NCI-H526 (cell line): Measurements from ENCODE around the gene SIT1.
A peak's percentile ranks its signal among the peaks of the same experiment; 100 is the strongest.

Experiments used
- DNase-seq, 2 experiments: peaks; one replicate each; lab custom pipeline; 2025; lab: John Stamatoyannopoulos, UW

Gene SIT1, protein sequence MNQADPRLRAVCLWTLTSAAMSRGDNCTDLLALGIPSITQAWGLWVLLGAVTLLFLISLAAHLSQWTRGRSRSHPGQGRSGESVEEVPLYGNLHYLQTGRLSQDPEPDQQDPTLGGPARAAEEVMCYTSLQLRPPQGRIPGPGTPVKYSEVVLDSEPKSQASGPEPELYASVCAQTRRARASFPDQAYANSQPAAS

DNA sequence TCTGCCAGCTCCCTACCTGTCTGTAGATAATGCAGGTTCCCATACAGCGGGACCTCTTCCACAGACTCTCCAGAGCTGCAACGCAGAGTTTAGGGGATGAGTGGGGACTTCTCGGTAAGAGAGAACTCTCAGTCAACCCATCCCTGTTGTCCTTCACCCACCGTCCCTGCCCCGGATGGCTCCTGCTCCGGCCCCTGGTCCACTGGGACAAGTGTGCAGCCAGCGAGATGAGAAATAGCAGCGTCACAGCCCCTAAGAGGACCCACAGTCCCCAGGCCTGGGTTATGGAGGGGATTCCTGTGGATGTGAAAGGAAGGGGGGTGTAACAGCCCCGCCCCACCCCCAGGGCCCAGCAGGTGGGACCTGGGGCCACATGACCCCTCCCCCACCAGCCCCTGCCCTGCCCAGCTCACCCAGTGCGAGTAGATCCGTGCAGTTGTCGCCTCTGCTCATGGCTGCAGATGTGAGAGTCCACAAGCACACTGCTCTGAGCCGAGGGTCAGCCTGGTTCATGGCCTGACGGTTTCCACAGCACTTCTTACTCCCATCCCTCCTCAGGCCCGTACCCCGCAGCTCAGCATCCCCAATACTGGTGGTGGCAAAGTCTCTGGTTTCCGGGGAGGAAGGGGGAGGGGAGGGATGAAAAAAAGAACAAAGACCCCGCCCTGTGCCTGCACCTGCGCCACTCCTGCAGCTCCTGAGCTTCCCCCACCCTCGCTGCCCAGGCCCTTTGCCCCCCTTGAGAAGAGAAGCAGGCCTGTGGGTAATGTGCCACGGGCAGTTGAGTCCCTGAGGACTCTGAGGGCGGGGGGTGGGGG, at the start of gene SIT1:
SIT1 (minus strand) TSS at position 591 of the 818 bp plus-strand sequence; CDS start at position 513, 78 bp downstream.
- no peak for DNase-seq

DNA sequence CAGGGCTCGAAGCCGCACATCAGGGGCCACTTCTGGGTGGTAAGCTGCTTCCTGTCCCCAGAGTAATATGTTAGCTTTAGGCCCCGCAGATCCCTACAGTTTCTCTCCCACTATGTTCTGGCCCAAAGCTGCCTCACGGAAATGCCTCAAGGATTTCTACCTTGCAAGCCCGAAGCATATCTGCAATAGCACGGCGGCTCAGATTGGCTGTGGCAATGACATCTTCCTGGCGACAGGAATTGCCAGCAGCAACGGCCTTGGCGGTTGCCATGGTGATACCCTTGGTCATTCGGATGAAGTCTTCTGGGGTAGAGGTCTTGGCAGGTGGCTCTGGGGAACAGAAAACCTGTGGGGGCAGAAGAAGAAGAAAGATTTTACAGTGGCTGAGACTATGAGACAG, 49.3 kb upstream of the SIT1 start:
- DNase-seq, result no peak

DNA sequence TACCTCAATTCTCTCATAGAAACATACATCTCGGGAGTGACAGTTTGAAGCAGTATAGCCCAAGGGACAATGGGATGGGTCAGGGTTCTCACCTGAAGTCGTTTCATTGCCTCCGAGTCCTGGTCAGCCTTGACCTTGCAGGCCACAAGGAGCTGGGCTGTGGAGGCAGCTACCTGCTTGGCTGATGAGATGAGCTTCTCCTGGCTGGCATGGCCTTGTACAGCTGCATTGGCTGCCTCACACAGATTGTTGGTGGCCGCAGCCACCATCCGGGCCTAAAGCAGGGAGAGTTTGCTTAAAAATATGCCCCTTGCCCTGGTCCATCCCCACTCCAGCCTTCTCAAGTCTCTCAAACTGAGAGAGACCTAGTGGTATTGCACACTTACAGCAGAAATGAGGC, 47.5 kb upstream of the SIT1 start:
- DNase-seq, result no peak

DNA sequence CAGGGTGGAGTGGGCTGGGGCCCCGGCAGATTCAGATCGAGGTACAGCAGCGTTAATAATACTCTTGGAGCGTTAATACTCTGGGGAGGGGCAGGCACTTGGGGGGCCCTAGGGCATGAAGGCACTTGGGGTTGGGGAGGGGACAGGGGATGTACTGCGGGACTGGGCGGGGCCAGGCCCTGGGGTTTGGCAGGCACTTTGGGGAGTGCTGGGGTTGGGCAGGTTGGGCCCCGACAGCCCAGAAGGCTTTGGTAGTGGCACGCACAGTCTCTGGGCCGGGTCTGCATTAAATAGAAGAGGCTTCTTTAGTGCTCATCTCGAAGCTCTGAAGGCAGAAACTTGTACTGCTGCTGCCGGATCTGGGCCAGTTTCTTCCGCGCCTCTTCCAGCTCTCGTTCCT, 46.8 kb upstream of the SIT1 start:
- no peak for DNase-seq

DNA sequence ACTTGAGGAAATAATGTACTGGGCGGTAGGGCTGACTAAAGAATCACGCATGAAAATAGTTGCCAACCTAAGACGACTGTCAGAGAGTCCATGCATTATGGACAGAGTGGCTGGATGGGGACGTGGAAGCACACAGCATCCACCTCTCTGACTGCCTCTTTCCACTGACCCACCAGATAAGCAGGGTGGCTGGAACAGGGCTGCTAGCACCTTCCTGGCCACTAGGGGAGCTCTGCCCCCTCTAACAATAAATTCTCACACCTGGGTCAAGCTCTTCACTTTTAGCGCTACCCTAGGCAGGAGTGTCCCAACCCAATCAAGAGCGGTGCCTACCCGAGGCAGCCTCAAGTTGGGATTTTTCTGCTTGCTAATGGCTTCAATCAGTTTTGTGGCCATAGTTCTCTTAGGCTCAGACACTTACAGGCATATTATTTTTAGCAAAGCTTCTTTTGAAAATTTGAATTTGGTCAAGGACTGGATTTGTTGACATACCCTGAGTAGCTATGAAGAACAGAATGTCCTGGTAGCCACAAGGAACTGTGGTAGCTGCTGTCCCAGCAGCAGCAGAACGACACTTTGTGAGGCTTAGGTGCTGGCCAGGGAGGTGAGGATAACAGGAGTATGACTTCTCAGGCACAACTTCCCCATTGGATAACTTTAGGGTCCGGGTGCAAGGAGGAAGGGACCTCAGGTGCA, 45.9 kb upstream of the SIT1 start:
- DNase-seq, result peak in 1 of 2 experiments; percentile 65

DNA sequence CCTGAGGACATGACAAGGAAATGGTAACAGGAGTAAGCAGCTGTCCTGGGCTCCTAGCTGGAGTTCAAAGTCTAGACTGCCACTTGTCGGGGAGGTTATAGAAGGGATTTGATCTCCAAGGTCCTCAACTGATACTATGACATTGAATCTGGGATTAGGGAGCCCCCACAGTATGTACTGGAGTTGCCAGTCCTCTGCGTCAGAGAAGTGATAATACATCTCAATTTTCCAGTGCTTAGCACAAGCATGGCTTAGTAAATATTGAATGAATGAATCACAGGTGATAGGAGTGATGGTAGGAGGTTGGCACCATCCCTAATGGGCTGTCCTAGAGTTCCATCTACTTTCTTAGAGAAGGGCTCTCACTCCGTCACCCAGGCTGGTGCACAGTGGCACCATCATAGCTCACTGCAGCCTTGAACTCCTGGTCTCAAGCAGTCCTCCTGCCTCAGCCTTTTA, 45.2 kb upstream of the SIT1 start:
- DNase-seq, result no peak

DNA sequence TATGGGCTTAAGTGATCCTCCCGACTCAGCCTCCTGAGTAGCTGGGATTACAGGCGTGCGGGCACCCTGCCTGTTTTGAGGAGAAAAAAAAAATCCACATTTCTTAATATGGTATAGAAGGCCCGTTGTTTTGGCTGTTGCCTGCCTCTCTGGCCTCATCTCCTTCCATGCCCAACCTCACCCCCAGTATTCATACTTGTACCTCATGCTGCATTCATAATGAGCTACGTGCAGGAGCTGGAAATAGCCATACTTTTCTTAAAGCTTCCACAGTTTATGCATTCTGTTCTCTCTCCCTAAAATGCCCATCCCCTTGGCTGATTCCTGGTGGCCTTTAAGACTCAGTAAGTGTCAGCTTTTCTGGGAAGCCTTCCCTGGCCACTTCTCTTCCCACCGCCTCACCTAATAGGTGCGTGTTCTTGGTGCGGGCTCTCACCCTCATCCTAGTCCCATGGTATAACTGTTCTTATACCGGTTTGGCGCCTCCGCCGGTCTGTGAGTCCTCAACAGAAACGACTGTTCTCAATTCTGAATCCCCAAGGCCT, 41.1 kb upstream of the SIT1 start:
- peak in 1 of 2 experiments; percentile 41 for DNase-seq

DNA sequence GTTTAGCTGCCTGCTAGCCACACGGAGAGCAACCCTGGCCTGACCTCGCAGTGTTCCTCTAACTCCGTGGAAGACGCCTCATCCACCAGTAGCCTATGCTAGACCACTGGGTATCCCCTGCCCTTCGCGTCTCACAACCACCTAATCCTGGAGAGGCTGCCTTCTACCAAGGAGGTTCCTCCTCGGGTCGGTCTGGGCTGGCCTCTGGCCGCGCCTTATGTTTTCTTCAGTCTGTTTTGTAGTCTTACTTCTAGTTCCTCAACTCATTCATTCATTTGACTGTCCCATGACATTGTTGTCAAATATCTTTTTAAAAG, 40.6 kb upstream of the SIT1 start:
- no peak for DNase-seq

DNA sequence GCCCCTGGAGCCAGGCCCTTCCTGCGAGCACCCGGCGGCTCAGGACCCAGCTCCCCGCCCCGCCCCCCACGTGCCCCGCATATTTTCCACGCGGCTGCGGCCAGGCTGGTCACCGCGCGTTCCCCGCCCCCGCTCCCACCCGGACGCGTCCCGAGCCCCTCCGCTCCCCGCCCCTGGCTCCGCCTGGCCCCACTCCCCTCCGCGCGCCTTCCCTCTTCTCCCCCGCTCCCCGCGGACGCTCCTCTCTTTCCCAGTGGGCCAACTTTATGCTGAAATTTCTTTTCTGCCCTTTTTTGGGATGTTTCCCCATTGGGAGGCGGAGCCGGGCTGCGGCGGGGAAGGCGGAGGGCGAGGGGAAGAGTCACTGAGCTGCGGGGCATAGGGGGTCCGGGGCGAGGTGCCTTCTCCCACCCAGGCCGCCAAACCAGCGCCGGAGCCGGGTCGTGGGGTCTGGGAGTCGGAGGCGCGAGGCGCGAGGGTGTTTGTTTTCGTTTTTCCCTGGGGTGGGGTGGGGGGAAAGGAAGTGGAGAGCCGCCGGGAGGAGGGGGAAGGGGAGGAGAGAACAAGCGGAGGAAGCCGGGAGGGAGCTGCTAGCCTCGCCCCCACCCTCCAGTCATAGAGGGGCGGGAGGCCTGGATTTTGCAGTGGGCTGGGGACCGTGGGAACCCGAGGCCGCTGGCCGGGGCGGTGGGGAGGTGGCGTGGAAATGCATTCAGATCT, 40.0 kb upstream of the SIT1 start:
- peak in 1 of 2 experiments; percentile 43 for DNase-seq

DNA sequence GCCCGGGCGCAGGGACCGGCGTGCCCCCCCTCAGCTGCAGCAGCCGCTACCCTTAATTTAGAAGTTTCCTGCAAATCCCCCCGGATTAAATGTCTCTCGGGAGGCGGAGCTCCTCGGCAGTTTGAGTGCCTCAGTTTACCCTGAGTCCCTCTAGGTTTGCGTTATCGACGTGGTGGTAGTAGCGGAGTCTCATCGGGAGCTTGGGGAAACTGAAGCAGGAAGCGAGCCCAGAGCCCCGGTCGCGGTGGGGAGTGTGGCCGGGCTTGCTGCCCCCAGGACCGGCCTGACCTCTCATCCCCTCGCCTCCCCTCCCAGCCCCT, 39.5 kb upstream of the SIT1 start:
- DNase-seq, result no peak

DNA sequence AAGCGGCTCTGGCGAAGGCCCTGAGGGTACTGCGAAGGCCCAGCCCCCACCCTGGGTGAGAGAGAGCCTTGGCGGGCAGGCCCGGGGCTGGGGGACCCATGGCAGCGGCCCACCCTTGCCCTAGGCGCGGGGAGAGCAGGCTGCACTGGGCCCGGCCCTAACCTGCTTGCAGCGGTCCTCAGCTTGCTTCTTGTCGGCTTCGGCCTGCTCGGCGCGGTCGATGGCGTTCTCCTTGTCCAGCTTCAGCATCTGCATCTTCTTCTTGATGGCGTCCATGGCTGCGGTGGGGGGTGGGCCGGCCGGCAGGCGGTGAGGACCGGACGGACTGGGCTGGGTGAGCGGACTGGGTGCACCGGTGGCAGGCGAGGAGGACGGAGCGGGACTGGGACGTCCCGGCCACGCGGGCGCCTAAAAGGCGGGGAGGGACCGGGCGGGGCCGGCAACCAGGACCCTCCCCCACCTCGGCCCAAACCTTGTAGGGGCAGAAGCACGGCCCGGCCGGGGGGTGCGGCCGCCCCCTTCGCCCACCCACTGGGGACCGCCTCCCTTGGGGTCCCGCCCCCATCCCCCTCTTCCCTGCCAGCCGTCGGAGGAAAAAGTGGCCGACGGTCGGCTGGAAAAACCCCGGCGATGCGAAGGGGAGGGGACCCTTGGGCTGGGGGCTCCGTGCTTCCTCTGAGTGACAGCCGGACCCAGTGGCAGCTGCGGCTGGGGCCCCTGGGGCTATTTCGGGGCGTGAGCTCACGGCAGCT, 39.0 kb upstream of the SIT1 start, which contains the start of gene TPM2:
TPM2 (minus strand) TSS at position 384 of the 752 bp plus-strand sequence; CDS start at position 276, 108 bp downstream.
- DNase-seq, result no peak

DNA sequence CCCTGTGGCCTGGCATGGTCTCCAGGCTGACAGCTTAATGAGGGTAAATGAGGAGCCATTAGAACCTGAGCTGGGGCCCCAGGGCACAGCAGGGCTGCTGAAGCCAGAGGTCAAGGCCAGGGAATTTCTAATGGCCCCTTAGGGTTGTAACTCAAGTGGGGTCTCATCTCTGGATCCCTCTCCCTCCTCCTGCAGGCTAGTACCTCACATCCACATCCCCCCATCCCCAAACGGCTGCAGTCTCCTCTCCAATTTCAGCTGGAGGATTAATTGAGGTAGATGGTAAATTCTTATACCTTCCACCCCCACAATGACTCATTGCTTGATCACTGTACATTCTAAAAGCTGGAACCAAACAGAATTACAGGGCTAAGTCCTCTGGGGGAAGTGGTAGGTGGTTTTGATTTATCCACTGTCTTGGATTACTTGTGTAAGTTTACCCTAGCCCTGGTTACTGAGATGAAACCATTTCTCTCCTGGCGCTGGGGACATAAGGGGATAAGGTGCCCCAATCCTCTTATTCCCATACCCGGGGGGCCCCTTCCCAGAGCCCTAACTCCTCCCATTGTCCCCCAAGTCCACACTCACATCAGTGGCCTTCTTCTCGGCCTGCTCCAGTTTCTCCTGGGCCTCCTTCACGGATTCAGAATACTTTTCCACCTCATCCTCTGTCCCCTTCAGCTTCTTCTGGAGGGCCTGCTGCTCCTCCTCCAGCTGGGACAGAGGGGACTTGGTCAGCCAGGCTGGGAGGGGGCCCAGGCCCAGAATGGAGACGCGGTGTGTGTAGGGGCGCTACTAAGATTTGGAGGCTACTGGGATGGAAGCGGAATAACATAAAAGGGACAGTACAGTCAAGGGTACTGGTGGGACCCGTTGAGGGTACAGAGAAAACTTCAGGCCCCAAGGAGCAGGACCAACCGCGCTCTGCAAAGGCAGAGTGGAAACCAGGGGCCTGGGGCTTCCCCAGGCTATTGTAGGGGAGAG, 38.1 kb upstream of the SIT1 start:
- DNase-seq, result no peak

DNA sequence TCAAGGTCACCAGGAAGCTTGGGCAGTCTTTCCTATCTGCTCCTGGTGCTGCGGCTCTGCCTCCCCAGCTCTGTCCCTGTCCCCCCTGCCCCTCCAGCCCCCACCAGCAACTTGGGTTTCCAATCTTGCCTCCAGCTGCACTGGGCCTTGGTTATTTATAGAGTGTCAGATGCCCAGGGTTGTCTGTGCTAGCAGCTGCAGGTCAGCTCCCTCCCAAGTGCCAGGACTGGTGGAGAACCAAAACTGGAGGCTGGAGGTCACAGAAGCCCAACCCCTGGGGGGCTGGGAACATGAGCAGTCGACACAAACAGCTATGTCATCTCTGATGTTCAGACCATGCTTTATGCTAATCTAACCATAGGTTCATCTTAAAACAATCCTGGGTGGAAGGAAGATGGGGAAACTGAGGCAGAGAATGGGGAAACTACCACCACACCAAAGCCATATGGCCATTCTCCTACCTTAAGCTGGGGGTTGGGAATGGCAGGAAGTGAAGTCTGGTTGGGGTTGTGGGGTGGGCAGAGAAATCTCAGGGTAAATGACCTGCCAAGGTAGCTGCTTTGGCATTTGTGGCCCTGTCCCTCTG, 37.3 kb upstream of the SIT1 start:
- DNase-seq, result no peak

DNA sequence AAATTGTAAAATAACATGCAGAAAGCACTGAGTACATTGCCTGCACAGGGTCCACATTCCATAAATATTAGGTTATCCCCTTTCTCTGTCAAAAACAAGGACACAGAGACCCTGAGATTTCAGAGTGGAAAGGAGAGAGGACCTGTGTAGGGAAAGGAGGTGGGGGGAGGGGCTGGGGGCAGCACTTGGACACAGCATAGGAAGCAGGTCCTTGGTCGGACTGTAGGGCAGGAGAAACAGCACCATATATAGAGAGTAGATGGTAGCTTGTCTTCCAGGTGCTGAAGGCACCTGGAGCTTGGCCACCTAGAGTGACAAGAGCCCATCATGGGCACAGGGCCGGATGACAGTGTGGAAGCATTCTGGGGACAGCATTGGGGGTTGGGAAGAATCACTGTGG, 36.6 kb upstream of the SIT1 start:
- no peak for DNase-seq

DNA sequence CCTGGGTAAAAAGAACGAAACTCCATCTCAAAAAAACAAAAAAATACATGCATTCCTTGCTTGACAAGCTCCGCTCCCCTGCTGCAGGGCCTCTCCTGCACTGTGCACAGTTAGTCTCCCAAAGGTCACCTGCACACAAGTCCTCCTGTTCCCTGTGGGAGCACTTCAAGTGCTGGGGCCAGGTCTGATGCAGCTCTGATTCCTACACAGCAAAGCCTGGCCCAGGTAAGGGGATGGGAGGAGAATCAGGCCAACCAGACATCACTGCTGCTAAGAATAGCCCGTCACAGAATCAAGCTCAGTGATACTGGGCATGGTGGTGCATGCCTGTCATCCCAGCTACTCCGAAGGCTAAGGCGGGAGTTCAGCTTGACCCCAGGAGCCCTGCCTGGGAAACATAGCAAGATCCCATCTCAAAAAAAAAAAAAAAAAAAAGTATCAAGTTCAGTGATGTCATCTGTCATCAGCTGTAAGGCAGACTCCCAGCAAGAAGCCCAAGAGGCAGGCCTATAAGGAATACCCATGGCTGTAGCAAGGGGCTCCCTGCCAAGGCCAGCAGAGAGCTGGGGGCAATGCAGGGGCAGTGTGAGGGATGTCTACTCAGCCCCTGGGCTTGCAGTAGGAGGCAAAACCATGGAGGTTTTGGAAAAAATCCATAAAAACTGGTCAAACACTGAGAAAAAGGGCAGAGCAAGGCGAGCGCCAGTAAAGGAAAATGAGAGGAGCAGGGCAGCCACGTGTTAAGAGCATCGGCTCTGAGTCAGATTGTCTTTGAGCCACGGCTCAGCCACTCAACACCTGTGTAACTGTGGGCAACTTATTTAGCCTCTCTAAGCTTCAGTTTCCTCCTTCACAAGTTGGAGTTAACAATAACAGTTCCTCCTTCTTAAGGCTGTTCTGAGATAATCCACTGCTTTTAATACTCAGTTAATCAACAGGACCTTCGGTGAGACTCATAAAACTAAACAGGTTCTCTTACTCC, 35.8 kb upstream of the SIT1 start:
- DNase-seq, result no peak

DNA sequence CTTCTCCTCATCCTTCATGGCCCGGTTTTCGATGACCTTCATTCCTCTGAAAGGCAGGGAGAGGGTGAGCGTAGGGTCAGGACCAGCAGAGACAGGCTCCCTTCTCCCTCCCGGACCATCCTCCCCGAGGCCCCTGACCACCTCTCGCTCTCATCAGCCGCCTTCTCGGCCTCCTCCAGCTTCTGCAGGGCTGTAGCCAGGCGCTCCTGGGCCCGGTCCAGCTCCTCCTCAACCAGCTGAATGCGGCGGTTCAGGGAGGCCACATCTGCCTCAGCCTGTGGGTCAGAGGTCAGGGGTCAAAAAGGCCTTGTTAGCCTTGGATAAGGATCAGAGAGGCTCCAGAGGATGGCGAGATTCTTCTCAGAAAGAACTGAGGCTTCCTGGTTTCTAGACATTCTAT, 34.8 kb upstream of the SIT1 start:
- no peak for DNase-seq

DNA sequence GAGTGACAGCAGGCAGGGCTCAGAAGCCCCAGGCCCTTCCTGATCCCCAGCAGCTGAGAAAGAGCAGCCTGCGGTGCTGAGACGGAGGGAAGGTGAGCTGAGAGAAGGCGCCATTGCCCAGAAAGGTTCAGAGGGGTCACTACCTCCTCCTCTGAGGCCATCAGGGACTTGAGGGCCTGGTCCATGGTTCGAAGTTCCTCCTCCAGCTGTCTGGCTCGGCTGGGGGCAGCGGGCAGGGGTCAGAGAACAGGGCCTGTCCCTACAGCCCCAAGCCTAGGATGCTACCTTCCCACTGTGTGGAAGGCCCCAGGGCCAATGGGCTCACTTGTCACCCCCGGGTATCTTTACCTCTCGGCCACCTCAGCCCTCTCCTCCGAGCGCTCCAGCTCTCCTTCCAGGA, 34.2 kb upstream of the SIT1 start:
- no peak for DNase-seq

DNA sequence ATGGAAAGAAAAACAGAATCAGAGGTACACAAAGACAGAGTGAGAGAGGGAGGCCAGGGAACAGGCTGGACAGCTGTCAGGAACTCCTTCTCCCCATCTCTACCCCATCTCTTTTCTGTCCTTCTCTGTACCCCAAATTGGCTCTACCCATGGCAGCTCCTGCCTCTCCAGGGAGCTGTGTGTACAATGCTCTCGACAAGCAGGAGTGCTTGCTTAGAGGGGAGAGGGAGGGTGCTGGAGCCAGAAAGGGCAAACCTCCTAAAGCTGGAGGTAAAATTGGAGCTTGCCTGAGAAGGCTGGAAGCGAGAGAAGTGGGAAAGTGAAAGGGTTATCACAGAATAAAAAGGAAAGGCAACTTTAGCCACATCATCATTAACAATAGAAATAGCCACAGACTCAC, 32.6 kb upstream of the SIT1 start:
- no peak for DNase-seq
